Measurements from ENCODE around the gene OS9.

The OS9 gene

GRCh38 chr12:57729321-57729844, 35.5 kb downstream of the OS9 start:
- Histone ChIP-seq H3K4me2 (ENCODE audit: low read length, poor library complexity, severe bottlenecking) (no peak overlapping the region), H2AK5ac (ENCODE audit: low read length, severe bottlenecking) (no peak overlapping the region), H3K18ac (ENCODE audit: low read depth in 1 of 2, low read length in 2 of 2) (no peak overlapping the region), H3K79me1 (replicated peaks; ENCODE audit: low read length, poor library complexity, severe bottlenecking) (no peaks in the 10 kb centered on the region), H3K4me1 (ENCODE audit: control insufficient read depth, insufficient read depth, low read depth, low read length) (peaks cover 18% of the 10 kb centered on the region), H3K4ac (ENCODE audit: low read depth in 1 of 2, low read length in 2 of 2) (no peak overlapping the region), H3K23ac (ENCODE audit: low read length in 2 of 2) (no peak overlapping the region), H2BK15ac (ENCODE audit: low read depth, poor library complexity, severe bottlenecking) (no peak overlapping the region), H3K27ac (ENCODE audit: low read length, poor library complexity, severe bottlenecking) (no peak overlapping the region), H2BK120ac (ENCODE audit: low read depth, low read length) (no peak overlapping the region), H3K4me3 (ENCODE audit: insufficient read depth in 1 of 2, low read depth in 1 of 2, low read length in 2 of 2) (no peak overlapping the region), H3K36me3 (ENCODE audit: control insufficient read depth in 1 of 2, insufficient read depth in 2 of 2, low read depth in 1 of 2, low read length in 2 of 2) (peaks cover 0 to 4% of the 10 kb centered on the region in 2 experiments), H2BK12ac (ENCODE audit: low read length in 2 of 2) (no peak overlapping the region), H4K8ac (ENCODE audit: low read length) (no peak overlapping the region), H3K9me3 (ENCODE audit: control insufficient read depth, low read length) (no peaks in the 10 kb centered on the region), H3K27me3 (ENCODE audit: control insufficient read depth in 1 of 2, insufficient read depth in 1 of 2, low read length in 2 of 2) (peaks cover 77 to 88% of the 10 kb centered on the region in 2 experiments), H4K91ac (ENCODE audit: low read length) (no peak overlapping the region), H2AFZ (ENCODE audit: low read depth, low read length) (no peak overlapping the region), H2BK5ac (ENCODE audit: low read depth, low read length, poor library complexity, severe bottlenecking) (no peak overlapping the region), H3K14ac (ENCODE audit: low read length in 2 of 2) (no peak overlapping the region), H3K9ac (ENCODE audit: low read length) (no peak overlapping the region)
- DNase-seq = no peak
- WGBS = 65% methylated on average over 5 of the region's 5 CpGs

GRCh38 chr12:57730336-57731067, 36.6 kb downstream of the OS9 start:
- Histone ChIP-seq H3K4ac (ENCODE audit: low read depth in 1 of 2, low read length in 2 of 2) (no peak overlapping the region), H3K9me3 (ENCODE audit: control insufficient read depth, low read length) (no peaks in the 10 kb centered on the region), H3K4me3 (ENCODE audit: insufficient read depth in 1 of 2, low read depth in 1 of 2, low read length in 2 of 2) (no peak overlapping the region), H3K9ac (ENCODE audit: low read length) (no peak overlapping the region), H3K27me3 (ENCODE audit: control insufficient read depth in 1 of 2, insufficient read depth in 1 of 2, low read length in 2 of 2) (peaks cover 81 to 91% of the 10 kb centered on the region in 2 experiments), H3K79me1 (replicated peaks; ENCODE audit: low read length, poor library complexity, severe bottlenecking) (no peaks in the 10 kb centered on the region), H3K23ac (ENCODE audit: low read length in 2 of 2) (no peak overlapping the region), H4K8ac (ENCODE audit: low read length) (no peak overlapping the region), H2BK12ac (ENCODE audit: low read length in 2 of 2) (no peak overlapping the region), H3K36me3 (ENCODE audit: control insufficient read depth in 1 of 2, insufficient read depth in 2 of 2, low read depth in 1 of 2, low read length in 2 of 2) (peaks cover 0 to 4% of the 10 kb centered on the region in 2 experiments), H4K91ac (ENCODE audit: low read length) (no peak overlapping the region), H2AK5ac (ENCODE audit: low read length, severe bottlenecking) (no peak overlapping the region), H2BK5ac (ENCODE audit: low read depth, low read length, poor library complexity, severe bottlenecking) (no peak overlapping the region), H3K27ac (ENCODE audit: low read length, poor library complexity, severe bottlenecking) (no peak overlapping the region), H2BK15ac (ENCODE audit: low read depth, poor library complexity, severe bottlenecking) (no peak overlapping the region), H3K4me2 (ENCODE audit: low read length, poor library complexity, severe bottlenecking) (no peak overlapping the region), H2AFZ (ENCODE audit: low read depth, low read length) (no peak overlapping the region), H3K14ac (ENCODE audit: low read length in 2 of 2) (no peak overlapping the region), H3K4me1 (ENCODE audit: control insufficient read depth, insufficient read depth, low read depth, low read length) (peaks cover 18% of the 10 kb centered on the region), H2BK120ac (ENCODE audit: low read depth, low read length) (no peak overlapping the region), H3K18ac (ENCODE audit: low read depth in 1 of 2, low read length in 2 of 2) (no peak overlapping the region)
- 83% methylated on average over 12 of the region's 13 CpGs for WGBS
- no peak for DNase-seq

- Histone ChIP-seq H3K23ac (ENCODE audit: low read length in 2 of 2) (no peak overlapping the region), H2BK120ac (ENCODE audit: low read depth, low read length) (no peak overlapping the region), H2BK5ac (ENCODE audit: low read depth, low read length, poor library complexity, severe bottlenecking) (no peak overlapping the region), H3K14ac (ENCODE audit: low read length in 2 of 2) (no peak overlapping the region), H3K9me3 (ENCODE audit: control insufficient read depth, low read length) (no peaks in the 10 kb centered on the region), H4K8ac (ENCODE audit: low read length) (no peak overlapping the region), H3K4me2 (ENCODE audit: low read length, poor library complexity, severe bottlenecking) (no peak overlapping the region), H4K91ac (ENCODE audit: low read length) (no peak overlapping the region), H3K27me3 (ENCODE audit: control insufficient read depth in 1 of 2, insufficient read depth in 1 of 2, low read length in 2 of 2) (peaks cover 92 to 93% of the 10 kb centered on the region in 2 experiments), H3K9ac (ENCODE audit: low read length) (no peak overlapping the region), H3K18ac (ENCODE audit: low read depth in 1 of 2, low read length in 2 of 2) (no peak overlapping the region), H2AFZ (ENCODE audit: low read depth, low read length) (no peak overlapping the region), H3K4me1 (ENCODE audit: control insufficient read depth, insufficient read depth, low read depth, low read length) (peaks cover 14% of the 10 kb centered on the region), H2BK12ac (ENCODE audit: low read length in 2 of 2) (no peak overlapping the region), H3K36me3 (ENCODE audit: control insufficient read depth in 1 of 2, insufficient read depth in 2 of 2, low read depth in 1 of 2, low read length in 2 of 2) (peaks cover 0 to 1% of the 10 kb centered on the region in 2 experiments), H3K79me1 (replicated peaks; ENCODE audit: low read length, poor library complexity, severe bottlenecking) (no peaks in the 10 kb centered on the region), H3K4me3 (ENCODE audit: insufficient read depth in 1 of 2, low read depth in 1 of 2, low read length in 2 of 2) (no peak overlapping the region), H2AK5ac (ENCODE audit: low read length, severe bottlenecking) (no peak overlapping the region), H3K4ac (ENCODE audit: low read depth in 1 of 2, low read length in 2 of 2) (no peak overlapping the region), H2BK15ac (ENCODE audit: low read depth, poor library complexity, severe bottlenecking) (no peak overlapping the region), H3K27ac (ENCODE audit: low read length, poor library complexity, severe bottlenecking) (no peak overlapping the region)
- DNase-seq = no peak
- WGBS = 82% methylated on average over 18 of the region's 19 CpGs
Measured at GRCh38 chr12:57731411-57732080, 37.6 kb downstream of the OS9 start.

GRCh38 chr12:57732270-57732669, 38.3 kb downstream of the OS9 start:
- no peak overlapping the region for H2BK15ac ChIP-seq (ENCODE audit: low read depth, poor library complexity, severe bottlenecking)
- peaks cover 13% of the 10 kb centered on the region for H3K4me1 ChIP-seq (ENCODE audit: control insufficient read depth, insufficient read depth, low read depth, low read length)
- no peak overlapping the region for H3K9ac ChIP-seq (ENCODE audit: low read length)
- no peak overlapping the region for H3K23ac ChIP-seq (ENCODE audit: low read length in 2 of 2)
- H3K27me3 ChIP-seq (ENCODE audit: control insufficient read depth in 1 of 2, insufficient read depth in 1 of 2, low read length in 2 of 2) = peaks cover 93 to 94% of the 10 kb centered on the region in 2 experiments
- 75% methylated on average over 2 of the region's 4 CpGs for WGBS
- no peaks in the 10 kb centered on the region for H3K36me3 ChIP-seq (ENCODE audit: control insufficient read depth in 1 of 2, insufficient read depth in 2 of 2, low read depth in 1 of 2, low read length in 2 of 2)
- no peak overlapping the region for H3K4me3 ChIP-seq (ENCODE audit: insufficient read depth in 1 of 2, low read depth in 1 of 2, low read length in 2 of 2)
- H3K9me3 ChIP-seq (ENCODE audit: control insufficient read depth, low read length) = no peaks in the 10 kb centered on the region
- no peak overlapping the region for H2AK5ac ChIP-seq (ENCODE audit: low read length, severe bottlenecking)
- no peak overlapping the region for H2AFZ ChIP-seq (ENCODE audit: low read depth, low read length)
- DNase-seq = no peak
- H4K91ac ChIP-seq (ENCODE audit: low read length) = no peak overlapping the region
- no peak overlapping the region for H2BK120ac ChIP-seq (ENCODE audit: low read depth, low read length)
- H3K79me1 ChIP-seq (replicated peaks; ENCODE audit: low read length, poor library complexity, severe bottlenecking) = no peaks in the 10 kb centered on the region
- no peak overlapping the region for H3K18ac ChIP-seq (ENCODE audit: low read depth in 1 of 2, low read length in 2 of 2)
- H3K4me2 ChIP-seq (ENCODE audit: low read length, poor library complexity, severe bottlenecking) = no peak overlapping the region
- no peak overlapping the region for H2BK5ac ChIP-seq (ENCODE audit: low read depth, low read length, poor library complexity, severe bottlenecking)
- H2BK12ac ChIP-seq (ENCODE audit: low read length in 2 of 2) = no peak overlapping the region
- H3K14ac ChIP-seq (ENCODE audit: low read length in 2 of 2) = no peak overlapping the region
- H3K4ac ChIP-seq (ENCODE audit: low read depth in 1 of 2, low read length in 2 of 2) = no peak overlapping the region
- H4K8ac ChIP-seq (ENCODE audit: low read length) = no peak overlapping the region
- H3K27ac ChIP-seq (ENCODE audit: low read length, poor library complexity, severe bottlenecking) = no peak overlapping the region
